HG02938 (cell line): ENCODE data around the gene RAG2.
"Not testable (repeated sequence)": the region's sequence is repeated elsewhere in the genome, so short reads cannot be mapped to it uniquely, and the experiment has no call there.

Experiments used
- ATAC-seq: cut with Tn5 transposase; IDR thresholded peaks from one replicate; pipeline ENCODE4 v1.9.1; 2021; ENCODE audit warnings: mild to moderate bottlenecking, moderate library complexity; ENCODE audit not compliant: unreplicated experiment

Gene RAG2

DNA sequence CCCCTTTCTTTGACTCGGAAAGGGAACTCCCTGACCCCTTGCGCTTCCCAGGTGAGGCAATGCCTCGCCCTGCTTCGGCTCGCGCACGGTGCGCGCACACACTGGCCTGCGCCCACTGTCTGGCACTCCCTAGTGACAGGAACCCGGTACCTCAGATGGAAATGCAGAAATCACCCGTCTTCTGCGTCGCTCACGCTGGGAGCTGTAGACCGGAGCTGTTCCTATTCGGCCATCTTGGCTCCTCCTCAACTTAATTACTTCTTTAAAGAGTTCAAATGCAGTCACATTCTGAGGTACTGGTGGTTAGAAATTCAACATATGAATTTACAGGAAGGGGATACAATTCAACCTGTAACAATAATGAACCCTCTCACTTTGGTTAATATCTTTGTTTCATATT lies 40.6 kb downstream of the RAG2 start:
- not testable (repeated sequence) for ATAC-seq

DNA sequence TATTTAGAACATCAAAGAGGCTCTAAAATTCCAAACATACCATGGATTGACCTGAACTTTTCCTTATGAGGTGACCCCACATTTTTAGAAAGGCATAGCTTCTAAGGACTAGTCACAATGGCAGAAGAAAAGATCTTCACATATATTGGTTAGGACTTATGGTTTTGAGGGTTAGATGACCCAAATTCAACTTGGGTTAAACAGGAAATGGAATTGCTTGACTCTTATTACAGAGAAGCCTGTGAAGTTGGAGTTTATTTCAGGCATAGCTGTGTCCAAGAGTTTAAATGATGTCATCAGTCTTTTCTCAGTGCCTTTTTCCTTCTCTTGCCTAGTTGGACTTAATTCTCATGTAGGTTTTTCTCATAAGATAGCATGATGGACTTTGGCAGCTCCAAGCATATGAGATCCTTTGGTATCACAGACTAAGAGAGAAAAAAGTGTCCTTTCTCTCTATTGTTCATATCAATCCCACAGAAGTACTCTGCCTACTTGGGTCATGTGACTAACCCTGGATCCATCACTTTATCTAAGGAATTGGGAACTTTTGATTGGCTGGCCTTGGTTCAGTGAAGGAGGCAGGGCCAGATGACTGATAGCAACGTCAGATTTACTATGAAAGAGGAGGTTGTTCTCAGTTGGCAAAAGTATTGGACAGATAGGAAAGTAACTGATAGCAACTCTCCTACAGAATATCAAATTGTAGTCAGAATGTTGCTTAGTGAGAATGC lies 47.5 kb downstream of the RAG2 start:
- no peak for ATAC-seq
